Prostate gland (tissue), 2 donors: ENCODE data around the gene WDR82.

ENCODE experiments used
- CTCF ChIP-seq, 4 experiments: fragments of 200-600 bp in 2 of 4; fragments of 450-650 bp in 2 of 4; sonication (generic) in 2 of 4; IDR thresholded peaks; 1 replicate in 3 of 4; 2 replicates in 1 of 4; pipeline ENCODE4 v1.5.1; 2016 to 2019; ENCODE audit warnings: antibody characterized with exemption in 4 of 4, mild to moderate bottlenecking in 2 of 4, moderate library complexity in 2 of 4
- POLR2AphosphoS5 ChIP-seq: sonication (generic); formaldehyde crosslinking; IDR thresholded peaks from one replicate; pipeline ENCODE4 v1.6.1; 2017; ENCODE audit warnings: antibody characterized with exemption

DNA sequence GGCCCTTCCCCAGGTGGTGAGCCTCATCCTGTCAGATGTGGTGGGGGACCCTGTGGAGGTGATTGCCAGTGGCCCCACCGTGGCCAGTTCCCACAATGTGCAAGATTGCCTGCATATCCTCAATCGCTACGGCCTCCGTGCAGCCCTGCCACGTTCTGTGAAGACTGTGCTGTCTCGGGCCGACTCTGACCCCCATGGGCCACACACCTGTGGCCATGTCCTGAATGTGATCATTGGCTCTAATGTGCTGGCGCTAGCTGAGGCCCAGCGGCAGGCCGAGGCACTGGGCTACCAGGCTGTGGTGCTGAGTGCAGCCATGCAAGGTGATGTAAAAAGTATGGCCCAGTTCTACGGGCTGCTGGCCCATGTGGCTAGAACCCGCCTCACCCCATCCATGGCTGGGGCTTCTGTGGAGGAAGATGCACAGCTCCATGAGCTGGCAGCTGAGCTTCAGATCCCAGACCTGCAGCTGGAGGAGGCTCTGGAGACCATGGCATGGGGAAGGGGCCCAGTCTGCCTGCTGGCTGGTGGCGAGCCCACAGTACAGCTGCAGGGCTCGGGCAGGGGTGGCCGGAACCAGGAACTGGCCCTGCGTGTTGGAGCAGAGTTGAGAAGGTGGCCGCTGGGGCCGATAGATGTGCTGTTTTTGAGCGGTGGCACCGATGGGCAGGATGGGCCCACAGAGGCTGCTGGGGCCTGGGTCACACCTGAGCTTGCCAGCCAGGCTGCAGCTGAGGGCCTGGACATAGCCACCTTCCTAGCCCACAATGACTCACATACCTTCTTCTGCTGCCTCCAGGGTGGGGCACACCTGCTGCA is 14.0 kb upstream of the WDR82 start:
- TF ChIP-seq POLR2AphosphoS5 (no peak), CTCF (IDR thresholded peaks at IDR 0.05) (no peak)
